IPS DF 6.9 (cell line): ENCODE measurements around the gene TNFRSF25.

ENCODE experiments used
- DNase-seq: peaks from one replicate; pipeline ENCODE4 v3.0.0-alpha.2; 2013; ENCODE audit warnings: low read depth, low spot score
- H3K27ac ChIP-seq: one replicate; pipeline ENCODE4 v1.5.1; 2013; ENCODE audit warnings: low read length, control low read depth
- H3K27me3 ChIP-seq: 2 replicates; pipeline ENCODE4 v1.6.1; 2013; ENCODE audit warnings: mild to moderate bottlenecking, low read length; ENCODE audit not compliant: control insufficient read depth, insufficient read depth
- H3K36me3 ChIP-seq: 2 replicates; pipeline ENCODE4 v1.6.1; 2013; ENCODE audit warnings: low read length; ENCODE audit not compliant: control insufficient read depth, insufficient read depth
- H3K4me1 ChIP-seq: 2 replicates; pipeline ENCODE4 v1.6.1; 2013; ENCODE audit warnings: low read length; ENCODE audit not compliant: control insufficient read depth, insufficient read depth
- H3K4me3 ChIP-seq: 2 replicates; pipeline ENCODE4 v1.5.1; 2013; ENCODE audit warnings: mild to moderate bottlenecking, low read length
- H3K9me3 ChIP-seq: 2 replicates; pipeline ENCODE4 v1.6.1; 2013; ENCODE audit warnings: low read length, inconsistent platforms; ENCODE audit not compliant: control insufficient read depth, insufficient read depth
- WGBS: extraction: QIAGEN DNeasy Blood & Tissue Kit; methylation state at CpG from one replicate; pipeline ENCODE4 v1.1.7; 2013; ENCODE audit warnings: mixed read lengths, missing lambda C conversion rate; ENCODE audit not compliant: insufficient read length, insufficient coverage; 5-methylcytosine and 5-hydroxymethylcytosine counted together

TNFRSF25 gene

GRCh38 chr1:6466023-6466422, at the start of gene TNFRSF25:
TNFRSF25 (minus strand) TSS chr1:6466173; CDS start chr1:6466107, 66 bp downstream.
- DNase-seq, result no peak
- Histone ChIP-seq H3K27ac (no peak within 1 kb of the TSS), H3K27me3 (no peaks in the 10 kb centered on the region), H3K4me1 (peaks cover 4% of the 10 kb centered on the region; the same call in 1 of the 2 replicates), H3K4me3 (peak within 1 kb of the TSS; percentile 24; the same call in 1 of the 2 replicates), H3K36me3 (peaks cover 30% of the 10 kb centered on the region), H3K9me3 (no peaks in the 10 kb centered on the region)
- no CpG with 5 or more reads among the region's 43 CpGs for WGBS

GRCh38 chr1:6515771-6516170, 49.8 kb upstream of the TNFRSF25 start:
- Histone ChIP-seq H3K4me3 (no peak overlapping the region), H3K9me3 (no peaks in the 10 kb centered on the region), H3K27me3 (no peaks in the 10 kb centered on the region), H3K36me3 (no peaks in the 10 kb centered on the region; the same call in 1 of the 2 replicates), H3K4me1 (peaks cover 4% of the 10 kb centered on the region; the same call in 1 of the 2 replicates), H3K27ac (no peak overlapping the region)
- no peak for DNase-seq
- no CpG with 5 or more reads among the region's 4 CpGs for WGBS

- no peak for DNase-seq
- Histone ChIP-seq H3K36me3 (no peaks in the 10 kb centered on the region; the same call in 1 of the 2 replicates), H3K9me3 (no peaks in the 10 kb centered on the region), H3K27me3 (no peaks in the 10 kb centered on the region), H3K4me3 (no peak overlapping the region), H3K27ac (no peak overlapping the region), H3K4me1 (no peaks in the 10 kb centered on the region)
- WGBS, result no CpG with 5 or more reads among the region's 9 CpGs
These were observed 47.4 kb upstream of the TNFRSF25 start for GRCh38 chr1:6513320-6513801.

GRCh38 chr1:6512908-6513280, 46.9 kb upstream of the TNFRSF25 start:
- Histone ChIP-seq H3K27me3 (no peaks in the 10 kb centered on the region), H3K36me3 (no peaks in the 10 kb centered on the region; the same call in 1 of the 2 replicates), H3K4me3 (no peak overlapping the region), H3K27ac (no peak overlapping the region), H3K9me3 (no peaks in the 10 kb centered on the region), H3K4me1 (no peaks in the 10 kb centered on the region)
- no CpG with 5 or more reads among the region's 8 CpGs for WGBS
- no peak for DNase-seq

GRCh38 chr1:6512245-6512907, 46.4 kb upstream of the TNFRSF25 start:
- no CpG with 5 or more reads among the region's 19 CpGs for WGBS

GRCh38 chr1:6511561-6512244, 45.7 kb upstream of the TNFRSF25 start:
- no peak overlapping the region for H3K4me3 ChIP-seq
- DNase-seq, result no peak
- peaks cover 2% of the 10 kb centered on the region; the same call in 1 of the 2 replicates for H3K4me1 ChIP-seq
- no peak overlapping the region for H3K27ac ChIP-seq
- no peaks in the 10 kb centered on the region for H3K27me3 ChIP-seq
- no peaks in the 10 kb centered on the region; the same call in 1 of the 2 replicates for H3K36me3 ChIP-seq
- no CpG with 5 or more reads among the region's 16 CpGs for WGBS
- H3K9me3 ChIP-seq, result no peaks in the 10 kb centered on the region

More at GRCh38 chr1:6512245-6512907, 46.4 kb upstream of the TNFRSF25 start:
- no peaks in the 10 kb centered on the region for H3K9me3 ChIP-seq
- H3K27ac ChIP-seq, result no peak overlapping the region
- H3K4me3 ChIP-seq, result no peak overlapping the region
- no peak for DNase-seq
- no peaks in the 10 kb centered on the region for H3K4me1 ChIP-seq
- H3K27me3 ChIP-seq, result no peaks in the 10 kb centered on the region
- H3K36me3 ChIP-seq, result no peaks in the 10 kb centered on the region; the same call in 1 of the 2 replicates

GRCh38 chr1:6511056-6511455, 45.1 kb upstream of the TNFRSF25 start:
- no CpG with 5 or more reads among the region's 6 CpGs for WGBS
- no peak overlapping the region for H3K27ac ChIP-seq
- peaks cover 2% of the 10 kb centered on the region; the same call in 1 of the 2 replicates for H3K4me1 ChIP-seq
- no peak for DNase-seq
- H3K36me3 ChIP-seq, result no peaks in the 10 kb centered on the region; the same call in 1 of the 2 replicates
- H3K9me3 ChIP-seq, result no peaks in the 10 kb centered on the region
- no peak overlapping the region for H3K4me3 ChIP-seq
- no peaks in the 10 kb centered on the region for H3K27me3 ChIP-seq

- H3K4me1 ChIP-seq, result peaks cover 2% of the 10 kb centered on the region; the same call in 1 of the 2 replicates
- no peak for DNase-seq
- WGBS, result no CpG with 5 or more reads among the region's 6 CpGs
These were observed 44.5 kb upstream of the TNFRSF25 start for GRCh38 chr1:6510493-6510892.

GRCh38 chr1:6509919-6510291, 43.9 kb upstream of the TNFRSF25 start:
- no peaks in the 10 kb centered on the region; the same call in 1 of the 2 replicates for H3K36me3 ChIP-seq
- H3K4me3 ChIP-seq, result no peak overlapping the region
- WGBS, result no CpG with 5 or more reads among the region's 10 CpGs
- no peak for DNase-seq
- no peaks in the 10 kb centered on the region for H3K27me3 ChIP-seq
- no peak overlapping the region for H3K27ac ChIP-seq
- H3K9me3 ChIP-seq, result no peaks in the 10 kb centered on the region
- H3K4me1 ChIP-seq, result peaks cover 2% of the 10 kb centered on the region; the same call in 1 of the 2 replicates

More at GRCh38 chr1:6510493-6510892, 44.5 kb upstream of the TNFRSF25 start:
- Histone ChIP-seq H3K4me3 (no peak overlapping the region), H3K9me3 (no peaks in the 10 kb centered on the region), H3K36me3 (no peaks in the 10 kb centered on the region; the same call in 1 of the 2 replicates), H3K27ac (no peak overlapping the region), H3K27me3 (no peaks in the 10 kb centered on the region)

GRCh38 chr1:6509220-6509918, 43.4 kb upstream of the TNFRSF25 start:
- no peak for DNase-seq
- no CpG with 5 or more reads among the region's 20 CpGs for WGBS
- Histone ChIP-seq H3K4me3 (no peak overlapping the region), H3K27ac (no peak overlapping the region), H3K4me1 (peaks cover 2% of the 10 kb centered on the region; the same call in 1 of the 2 replicates), H3K9me3 (no peaks in the 10 kb centered on the region), H3K36me3 (no peaks in the 10 kb centered on the region; the same call in 1 of the 2 replicates), H3K27me3 (no peaks in the 10 kb centered on the region)
